NCI-H2171 (cell line): Measurements from ENCODE around the gene MYRIP.
"Not testable (repeated sequence)": the region's sequence is repeated elsewhere in the genome, so short reads cannot be mapped to it uniquely, and the experiment has no call there.

Experiments
- DNase-seq: peaks from one replicate; lab custom pipeline; 2025; lab: John Stamatoyannopoulos, UW

Gene MYRIP

GRCh38 chr3:40042752-40043443, 233.5 kb downstream of the MYRIP start:
- DNase-seq = no peak

- DNase-seq = no peak
These were observed 234.0 kb downstream of the MYRIP start for GRCh38 chr3:40043444-40043755.

GRCh38 chr3:40044487-40044886, 235.1 kb downstream of the MYRIP start:
- DNase-seq = no peak

DNA sequence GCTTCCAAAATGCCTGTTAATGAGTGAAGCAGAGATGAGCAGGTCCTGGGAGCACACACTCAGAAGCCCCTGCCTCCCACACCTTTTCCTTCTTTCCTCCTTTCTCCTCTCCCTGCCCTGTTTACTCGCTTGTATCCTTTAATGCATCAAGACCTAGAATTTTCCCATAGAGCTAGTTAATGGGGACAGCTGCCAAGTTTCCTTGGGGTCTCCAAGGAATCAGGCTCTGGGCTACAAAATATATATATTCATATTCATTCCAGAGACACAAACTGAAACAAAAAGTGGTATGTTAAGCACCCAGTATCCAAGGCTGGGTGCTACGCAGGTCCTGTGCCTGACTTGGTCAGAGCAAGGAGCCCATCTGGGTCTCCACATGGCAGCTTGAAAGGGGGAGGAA, 235.6 kb downstream of the MYRIP start:
- DNase-seq = no peak

GRCh38 chr3:40046149-40046548, 236.7 kb downstream of the MYRIP start:
- DNase-seq = no peak

GRCh38 chr3:40047406-40047805, 238.0 kb downstream of the MYRIP start:
- no peak for DNase-seq

GRCh38 chr3:40053663-40054062, 244.3 kb downstream of the MYRIP start:
- DNase-seq = no peak

DNA sequence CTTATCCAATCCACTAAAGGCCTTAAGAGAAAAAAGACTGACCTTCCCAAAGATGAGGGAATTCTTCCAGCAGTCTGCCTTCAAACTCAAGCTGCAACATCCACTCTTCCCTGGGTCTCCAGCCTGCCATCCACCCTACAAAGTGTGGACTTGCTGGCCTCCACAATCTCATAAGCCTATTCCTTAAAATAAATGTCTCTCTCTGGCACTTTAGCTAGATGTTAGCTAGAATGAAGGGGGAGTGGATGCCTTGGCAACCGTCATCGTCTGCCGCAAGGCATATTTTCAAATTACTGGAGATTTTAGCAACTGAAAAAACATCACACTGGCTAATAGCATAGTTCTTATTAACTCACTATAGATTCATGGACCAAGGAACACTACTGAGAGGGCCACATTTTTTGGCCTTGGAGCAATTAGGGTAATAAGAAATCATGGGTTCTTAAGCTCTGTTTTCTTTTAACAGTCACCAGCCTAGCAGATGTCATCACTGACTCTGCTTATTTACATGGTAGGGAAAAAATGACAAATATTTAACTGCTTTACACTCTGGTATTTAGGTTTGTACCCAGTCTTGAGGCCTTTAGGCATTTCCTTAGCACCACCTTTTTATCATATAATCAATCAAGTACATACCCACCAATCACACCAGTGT, 245.3 kb downstream of the MYRIP start:
- no peak for DNase-seq

DNA sequence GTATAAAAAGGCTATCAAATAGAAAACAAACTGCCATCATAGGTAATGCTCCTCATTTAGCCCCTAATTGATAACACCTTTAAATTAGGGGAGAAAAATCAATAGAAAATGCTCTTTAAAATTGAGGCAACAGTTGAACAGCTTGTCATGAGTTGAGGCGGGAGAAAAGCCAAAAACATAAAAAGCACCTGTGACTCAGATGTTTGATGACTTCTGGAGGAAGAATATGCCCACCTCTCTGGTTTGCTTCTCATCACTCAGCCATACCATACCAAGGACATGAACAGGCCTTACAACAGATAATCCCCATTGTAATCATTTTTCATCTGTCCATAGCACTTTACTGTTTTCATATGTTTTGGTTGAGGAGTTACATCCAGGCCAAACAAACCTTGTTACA, 246.0 kb downstream of the MYRIP start:
- DNase-seq = no peak

DNA sequence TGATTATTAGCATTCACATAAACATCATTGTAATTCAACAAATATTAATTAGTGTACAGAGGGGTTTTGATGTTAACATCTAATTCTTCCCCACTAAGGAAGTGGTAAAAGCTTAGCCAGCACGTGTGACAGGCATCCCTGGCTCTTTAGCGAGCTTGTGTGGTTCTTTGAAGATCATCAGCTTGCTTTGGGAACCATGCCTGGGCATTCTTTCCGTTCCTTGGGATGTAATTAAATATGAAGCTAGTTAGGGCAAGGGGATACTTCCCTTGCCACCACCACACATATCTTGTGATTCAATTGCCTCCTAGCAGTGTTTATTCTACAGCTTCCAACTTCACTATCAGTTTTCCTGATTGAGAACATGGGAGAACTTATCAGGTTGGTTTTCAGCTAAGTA, 246.5 kb downstream of the MYRIP start:
- DNase-seq = no peak

DNA sequence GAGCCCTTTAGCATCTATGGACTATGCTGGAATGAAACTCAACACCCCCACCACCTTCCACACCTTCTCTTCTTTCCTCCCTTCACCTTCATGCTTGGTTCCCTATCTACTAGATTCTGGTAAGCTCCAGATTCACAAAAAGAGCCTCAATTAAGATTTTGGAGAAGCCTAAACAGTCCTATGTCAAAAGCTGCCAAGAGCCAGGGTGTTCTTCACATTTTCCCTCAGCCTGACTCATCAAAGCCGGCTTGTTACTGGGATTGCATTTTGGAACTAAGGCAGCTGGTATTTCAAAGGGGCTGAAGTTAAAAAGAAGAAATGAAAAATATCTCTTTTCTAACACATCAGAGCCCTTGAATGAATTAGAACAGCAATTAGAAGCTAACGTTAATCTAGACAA, 247.7 kb downstream of the MYRIP start:
- DNase-seq = no peak

DNA sequence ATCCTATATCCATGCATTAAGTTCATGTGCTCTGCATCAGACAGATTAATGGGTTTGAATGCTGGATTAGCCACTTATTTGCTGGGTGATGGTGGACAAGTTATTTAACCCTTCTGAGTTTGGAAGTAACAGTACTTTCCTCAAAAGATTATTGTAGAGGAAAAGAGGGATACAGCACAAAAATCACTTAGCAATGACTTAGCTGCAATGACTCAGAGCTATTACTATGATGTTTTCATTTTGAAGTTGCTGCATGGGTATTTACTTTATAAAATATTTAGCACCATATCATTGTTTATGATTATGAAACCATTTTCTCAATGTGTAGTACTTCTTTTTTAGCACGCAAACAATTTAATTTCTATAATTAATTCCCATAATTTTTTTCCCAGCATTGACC, 248.4 kb downstream of the MYRIP start:
- no peak for DNase-seq

- no peak for DNase-seq
These were observed 259.2 kb downstream of the MYRIP start for GRCh38 chr3:40068636-40069035.

GRCh38 chr3:40070816-40071215, 261.4 kb downstream of the MYRIP start:
- no peak for DNase-seq

- no peak for DNase-seq
These were observed 262.4 kb downstream of the MYRIP start for GRCh38 chr3:40071683-40072238.

DNA sequence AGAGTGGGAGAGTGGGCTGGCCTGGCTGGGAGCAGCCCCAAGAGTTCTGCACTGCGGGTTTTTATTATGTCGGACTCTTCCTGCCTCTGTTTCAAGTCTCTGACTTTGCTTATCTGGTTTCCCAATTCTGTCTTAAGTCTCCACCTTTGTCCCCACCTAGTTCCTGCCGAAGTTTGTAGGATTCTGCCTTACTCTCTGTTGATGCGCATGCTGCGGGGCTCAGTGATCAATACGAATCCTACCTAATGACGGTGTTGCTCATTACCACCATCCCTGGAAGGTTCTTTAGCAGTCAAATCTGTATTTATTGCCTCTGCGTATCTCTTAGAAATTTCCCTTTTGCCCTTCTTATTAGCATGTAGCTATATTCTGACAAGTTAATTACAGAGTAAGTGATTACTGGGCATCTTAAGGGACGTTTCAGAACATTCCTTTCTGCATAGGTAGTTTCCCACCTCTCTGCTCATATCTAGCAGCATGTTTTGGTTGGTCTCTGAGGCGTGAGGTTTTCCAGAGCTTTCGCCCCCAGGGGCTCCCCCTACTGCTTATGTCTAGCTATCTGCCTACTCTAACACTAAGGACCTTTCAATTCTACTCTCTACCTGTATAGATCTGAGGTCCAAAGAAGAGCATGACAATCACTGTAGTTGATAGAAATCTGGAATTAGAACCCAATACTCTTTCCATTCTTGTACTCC, 264.1 kb downstream of the MYRIP start:
- DNase-seq = no peak

- DNase-seq = not testable (repeated sequence)
These were observed 267.7 kb downstream of the MYRIP start for GRCh38 chr3:40077139-40077538.

- not testable (repeated sequence) for DNase-seq
These were observed 268.6 kb downstream of the MYRIP start for GRCh38 chr3:40077828-40078492.

DNA sequence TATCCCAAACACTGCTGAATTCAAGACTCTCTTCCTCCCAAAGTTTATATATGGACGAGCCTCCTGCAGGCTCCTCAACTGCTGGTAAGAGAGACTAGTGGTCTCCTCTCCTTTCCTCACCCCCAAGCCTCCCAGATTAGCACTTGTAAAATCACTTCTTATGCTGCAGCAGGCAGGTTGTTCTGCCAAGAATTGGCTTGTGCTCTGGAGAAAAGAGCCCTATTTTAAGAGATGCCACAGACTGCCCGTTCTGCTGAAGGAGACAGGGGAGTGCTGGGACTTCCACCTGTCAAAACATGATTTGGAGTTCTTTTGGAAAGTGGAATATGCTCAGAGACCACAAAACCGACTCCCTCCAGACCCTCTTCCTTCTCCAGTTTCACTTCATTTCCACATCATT, 269.2 kb downstream of the MYRIP start:
- DNase-seq = no peak

- no peak for DNase-seq
These were observed 269.9 kb downstream of the MYRIP start for GRCh38 chr3:40079203-40079846.

DNA sequence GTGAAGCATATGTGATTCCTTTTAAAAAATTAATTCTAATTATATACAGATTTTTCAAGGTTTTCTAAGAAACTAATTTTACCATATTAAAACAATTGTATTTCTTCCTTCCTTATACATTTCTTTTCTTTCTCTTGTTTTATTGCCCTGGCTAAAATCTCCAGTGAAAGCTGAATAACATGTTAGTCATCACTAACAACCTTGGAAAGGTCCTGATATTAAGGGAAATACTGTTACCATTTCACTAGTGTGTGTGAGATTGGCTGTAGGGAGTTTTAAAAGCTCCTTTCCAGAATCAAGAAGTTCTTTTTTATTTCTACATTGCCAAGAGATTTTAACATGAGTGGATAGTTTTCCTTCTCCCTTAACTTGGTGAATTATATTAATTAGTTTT, 270.4 kb downstream of the MYRIP start:
- DNase-seq = no peak

DNA sequence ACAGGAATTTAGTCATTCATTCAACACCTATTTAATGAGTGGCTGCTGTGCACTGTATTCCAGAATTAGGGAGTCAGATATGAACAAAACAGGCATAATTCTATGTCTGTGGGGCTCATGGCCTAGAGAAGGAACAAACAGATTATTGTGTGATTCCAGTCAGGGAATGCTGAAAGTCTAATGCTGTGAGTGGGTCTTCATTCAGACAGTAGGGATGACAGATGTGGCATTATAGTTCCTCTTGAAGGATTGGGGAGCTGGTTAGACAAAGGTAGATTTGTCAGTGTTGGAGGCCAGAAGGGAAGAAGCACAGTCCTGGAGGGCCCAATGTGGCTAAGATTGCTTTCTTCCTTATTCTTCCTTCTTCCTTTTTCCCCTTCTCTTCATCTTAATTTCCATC, 273.7 kb downstream of the MYRIP start:
- DNase-seq = no peak
